ENCODE data around the gene SFT2D1. TPM values are rescaled to one million over a fixed set of nuclear protein-coding genes. Genes with fewer than 3 reads are reported as not detected.
"Not testable (repeated sequence)": the region's sequence is repeated elsewhere in the genome, so short reads cannot be mapped to it uniquely, and the experiment has no call there.

The SFT2D1 gene
- total RNA-seq, 1 experiment from 2014 or later: 40.2 TPM

GRCh38 chr6:166346449-166346848 is 4.1 kb upstream of the SFT2D1 start:
- no peak overlapping the region for H4K8ac ChIP-seq (replicated peaks; ENCODE audit: insufficient read length, low read depth, low read length)
- no peak overlapping the region for H2BK120ac ChIP-seq (ENCODE audit: low read depth, low read length, poor library complexity, severe bottlenecking)
- no peak overlapping the region for H3K4me3 Mint-ChIP-seq

GRCh38 chr6:166345672-166346071 is 3.3 kb upstream of the SFT2D1 start:
- not testable (repeated sequence) for H3K4me3 Mint-ChIP-seq, H3K27ac Mint-ChIP-seq

More at GRCh38 chr6:166346449-166346848, 4.1 kb upstream of the SFT2D1 start:
- Histone ChIP-seq H3K9ac (ENCODE audit: extremely low read depth, insufficient read length, low read length) (no peak overlapping the region), H3T11ph (ENCODE audit: low read length) (no peak overlapping the region), H3K14ac (ENCODE audit: insufficient read depth, low read length) (no peak overlapping the region), H3K56ac (ENCODE audit: insufficient read length, low read depth, low read length) (no peak overlapping the region), H3K4me1 (ENCODE audit: insufficient read depth, low read length) (peaks cover 5% of the 10 kb centered on the region; the same call in 1 of the 2 replicates), H3K4ac (ENCODE audit: low read depth, low read length) (no peak overlapping the region), H2BK15ac (ENCODE audit: low read depth, low read length) (no peak overlapping the region), H2BK5ac (ENCODE audit: insufficient read length, low read length) (no peak overlapping the region), H3K27me3 (ENCODE audit: insufficient read depth, low read length) (no peaks in the 10 kb centered on the region), H2BK12ac (ENCODE audit: insufficient read length, low read depth, low read length) (no peak overlapping the region), H4K91ac (ENCODE audit: insufficient read length, low read depth, low read length) (no peak overlapping the region), H2AK5ac (ENCODE audit: insufficient read length, low read length) (no peak overlapping the region), H3K27ac (ENCODE audit: insufficient read length, low read depth, low read length) (no peak overlapping the region), H3K18ac (ENCODE audit: insufficient read length, low read depth, low read length) (no peak overlapping the region), H3K4me2 (ENCODE audit: insufficient read depth, insufficient read length, low read length) (no peak overlapping the region), H3K9me3 (ENCODE audit: control insufficient read depth, low read depth, low read length) (no peaks in the 10 kb centered on the region), H4K5ac (ENCODE audit: insufficient read length, low read depth, low read length) (no peak overlapping the region), H2AFZ (ENCODE audit: low read length) (no peak overlapping the region), H3K23me2 (ENCODE audit: insufficient read length, low read depth, low read length, poor library complexity, severe bottlenecking) (peaks cover 8% of the 10 kb centered on the region), H3K79me2 (ENCODE audit: insufficient read depth, low read length) (peaks cover 5% of the 10 kb centered on the region), H3K23ac (ENCODE audit: insufficient read length, low read depth, low read length) (no peak overlapping the region), H4K20me1 (ENCODE audit: control insufficient read depth, insufficient read depth, insufficient read length) (no peaks in the 10 kb centered on the region), H3K79me1 (ENCODE audit: insufficient read depth, low read depth, low read length, poor library complexity, severe bottlenecking) (peaks cover 3% of the 10 kb centered on the region), H2BK20ac (ENCODE audit: low read depth, low read length, poor library complexity, severe bottlenecking) (no peak overlapping the region)
- DNase-seq: no peak
- TF ChIP-seq CTCF (conservative IDR thresholded peaks at IDR 0.05): no peak
- H3K27ac Mint-ChIP-seq: no peak overlapping the region
- WGBS (ENCODE audit: extremely low coverage, insufficient read length, low lambda C conversion rate): no CpG with 5 or more reads among the region's 3 CpGs
- peaks cover 0 to 1% (median 0%) of the 10 kb centered on the region in 3 experiments; a peak in 1 of 7 replicates for H3K36me3 Mint-ChIP-seq (ENCODE audit: insufficient read depth in 1 of 3, low read depth in 3 of 3)
- H3K4me1 Mint-ChIP-seq: peaks cover 10 to 14% of the 10 kb centered on the region in 2 experiments
- peaks cover 1% of the 10 kb centered on the region; the same call in 1 of the 2 replicates for H3K27me3 Mint-ChIP-seq (ENCODE audit: low read depth)
- H3K9me3 Mint-ChIP-seq: peaks cover 8 to 11% of the 10 kb centered on the region in 2 experiments

More at GRCh38 chr6:166345672-166346071, 3.3 kb upstream of the SFT2D1 start:
- not testable (repeated sequence) for H3K27ac ChIP-seq (ENCODE audit: insufficient read length, low read depth, low read length); H3K9ac ChIP-seq (ENCODE audit: extremely low read depth, insufficient read length, low read length); H3K14ac ChIP-seq (ENCODE audit: insufficient read depth, low read length); H3K23ac ChIP-seq (ENCODE audit: insufficient read length, low read depth, low read length); H3K4ac ChIP-seq (ENCODE audit: low read depth, low read length); H4K5ac ChIP-seq (ENCODE audit: insufficient read length, low read depth, low read length); H4K8ac ChIP-seq (replicated peaks; ENCODE audit: insufficient read length, low read depth, low read length); H3K9me3 ChIP-seq (ENCODE audit: control insufficient read depth, low read depth, low read length); H3K18ac ChIP-seq (ENCODE audit: insufficient read length, low read depth, low read length); H2AK5ac ChIP-seq (ENCODE audit: insufficient read length, low read length); H4K20me1 ChIP-seq (ENCODE audit: control insufficient read depth, insufficient read depth, insufficient read length); H3T11ph ChIP-seq (ENCODE audit: low read length); DNase-seq; H4K91ac ChIP-seq (ENCODE audit: insufficient read length, low read depth, low read length); H2BK15ac ChIP-seq (ENCODE audit: low read depth, low read length); H3K56ac ChIP-seq (ENCODE audit: insufficient read length, low read depth, low read length); H3K36me3 Mint-ChIP-seq (ENCODE audit: insufficient read depth in 1 of 3, low read depth in 3 of 3); H2BK20ac ChIP-seq (ENCODE audit: low read depth, low read length, poor library complexity, severe bottlenecking); H3K79me1 ChIP-seq (ENCODE audit: insufficient read depth, low read depth, low read length, poor library complexity, severe bottlenecking); H2AFZ ChIP-seq (ENCODE audit: low read length); H3K23me2 ChIP-seq (ENCODE audit: insufficient read length, low read depth, low read length, poor library complexity, severe bottlenecking); H3K27me3 Mint-ChIP-seq (ENCODE audit: low read depth); H2BK5ac ChIP-seq (ENCODE audit: insufficient read length, low read length); H2BK12ac ChIP-seq (ENCODE audit: insufficient read length, low read depth, low read length); H3K4me2 ChIP-seq (ENCODE audit: insufficient read depth, insufficient read length, low read length); H3K4me1 ChIP-seq (ENCODE audit: insufficient read depth, low read length); H3K27me3 ChIP-seq (ENCODE audit: insufficient read depth, low read length); H2BK120ac ChIP-seq (ENCODE audit: low read depth, low read length, poor library complexity, severe bottlenecking); H3K9me3 Mint-ChIP-seq
- H3K4me1 Mint-ChIP-seq: peaks cover 10 to 16% of the 10 kb centered on the region in 2 experiments
- peaks cover 12% of the 10 kb centered on the region for H3K79me2 ChIP-seq (ENCODE audit: insufficient read depth, low read length)
- no CpG with 5 or more reads among the region's 9 CpGs for WGBS (ENCODE audit: extremely low coverage, insufficient read length, low lambda C conversion rate)
